Neural progenitor cell (in vitro differentiated cells): ENCODE data around the gene ESPNL. TPM values are rescaled to one million over a fixed set of nuclear protein-coding genes. Genes with fewer than 3 reads are reported as not detected.

Experiments used
- DNase-seq: peaks from one replicate; pipeline ENCODE4 v3.0.0-alpha.2; 2016; ENCODE audit warnings: low spot score
- H2AFZ ChIP-seq: fragments of 200-600 bp; sonication (generic); replicated peaks from 2 replicates; pipeline ENCODE4 v1.6.1; 2016; ENCODE audit warnings: antibody characterized with exemption
- H3F3A ChIP-seq: fragments of 200-600 bp; sonication (generic); 2 replicates; pipeline ENCODE4 v1.6.1; 2016; ENCODE audit warnings: antibody characterized with exemption, low read depth
- H3K27ac ChIP-seq: fragments of 200-600 bp; sonication (generic); 2 replicates; pipeline ENCODE4 v1.5.1; 2016; ENCODE audit warnings: mild to moderate bottlenecking
- H3K27me3 ChIP-seq: fragments of 200-600 bp; sonication (generic); 2 replicates; pipeline ENCODE4 v1.6.1; 2016; ENCODE audit warnings: mild to moderate bottlenecking, moderate library complexity
- H3K36me3 ChIP-seq: fragments of 200-600 bp; sonication (generic); 2 replicates; pipeline ENCODE4 v1.5.1; 2016
- H3K4me1 ChIP-seq: fragments of 200-600 bp; sonication (generic); 2 replicates; pipeline ENCODE4 v1.6.1; 2016; ENCODE audit warnings: mixed run types
- H3K4me2 ChIP-seq: fragments of 200-600 bp; sonication (generic); 2 replicates; pipeline ENCODE4 v1.6.1; 2016
- H3K4me3 ChIP-seq: fragments of 200-600 bp; sonication (generic); 2 replicates; pipeline ENCODE4 v1.5.1; 2016
- H3K79me2 ChIP-seq: fragments of 200-600 bp; sonication (generic); 2 replicates; pipeline ENCODE4 v1.6.1; 2016; ENCODE audit warnings: low read depth
- H3K9ac ChIP-seq: fragments of 200-600 bp; sonication (generic); 2 replicates; pipeline ENCODE4 v1.6.1; 2016
- H3K9me3 ChIP-seq: fragments of 200-600 bp; sonication (generic); 2 replicates; pipeline ENCODE4 v1.5.1; 2016; ENCODE audit warnings: low read depth
- H4K20me1 ChIP-seq: fragments of 200-600 bp; sonication (generic); 2 replicates; pipeline ENCODE4 v1.6.1; 2016; ENCODE audit warnings: low read depth
- H3K27ac Mint-ChIP-seq: 3 replicates; pipeline ENCODE4 v1.8.0; 2021; ENCODE audit warnings: mixed read lengths
- H3K27me3 Mint-ChIP-seq: 2 replicates; pipeline ENCODE4 v1.8.0; 2022; ENCODE audit warnings: low read depth, mild to moderate bottlenecking, inconsistent platforms, moderate library complexity, mixed read lengths; ENCODE audit not compliant: insufficient read depth
- H3K36me3 Mint-ChIP-seq: 3 replicates; pipeline ENCODE4 v1.8.0; 2021; ENCODE audit warnings: mixed read lengths
- H3K4me1 Mint-ChIP-seq: 3 replicates; pipeline ENCODE4 v1.8.0; 2021; ENCODE audit warnings: mixed read lengths
- H3K4me3 Mint-ChIP-seq: 3 replicates; pipeline ENCODE4 v1.8.0; 2021; ENCODE audit warnings: mild to moderate bottlenecking, moderate library complexity, mixed read lengths
- H3K9me3 Mint-ChIP-seq: 3 replicates; pipeline ENCODE4 v1.8.0; 2020; ENCODE audit warnings: mixed read lengths
- CTCF ChIP-seq: fragments of 200-600 bp; sonication (generic); IDR thresholded peaks from 2 replicates; pipeline ENCODE4 v1.5.1; 2017; ENCODE audit warnings: antibody characterized with exemption, mild to moderate bottlenecking
- EZH2 ChIP-seq: fragments of 200-600 bp; sonication (generic); IDR thresholded peaks from 2 replicates; pipeline ENCODE4 v1.6.1; 2017; ENCODE audit warnings: antibody characterized with exemption, mild to moderate bottlenecking, moderate library complexity
- EZH2phosphoT487 ChIP-seq: fragments of 200-600 bp; sonication (generic); IDR thresholded peaks from 2 replicates; pipeline ENCODE4 v1.6.1; 2017; ENCODE audit warnings: antibody characterized with exemption
- total RNA-seq: library from RNA; depleted of rRNA; stranded (reverse); fragments of >200 nt; gene quantifications from 2 replicates; pipeline ENCODE4 v1.2.3, GENCODE V29; 2015; ENCODE audit warnings: low replicate concordance

ESPNL gene
- total RNA-seq, 1 donor from 2014 or later, result 0.58 TPM

DNA sequence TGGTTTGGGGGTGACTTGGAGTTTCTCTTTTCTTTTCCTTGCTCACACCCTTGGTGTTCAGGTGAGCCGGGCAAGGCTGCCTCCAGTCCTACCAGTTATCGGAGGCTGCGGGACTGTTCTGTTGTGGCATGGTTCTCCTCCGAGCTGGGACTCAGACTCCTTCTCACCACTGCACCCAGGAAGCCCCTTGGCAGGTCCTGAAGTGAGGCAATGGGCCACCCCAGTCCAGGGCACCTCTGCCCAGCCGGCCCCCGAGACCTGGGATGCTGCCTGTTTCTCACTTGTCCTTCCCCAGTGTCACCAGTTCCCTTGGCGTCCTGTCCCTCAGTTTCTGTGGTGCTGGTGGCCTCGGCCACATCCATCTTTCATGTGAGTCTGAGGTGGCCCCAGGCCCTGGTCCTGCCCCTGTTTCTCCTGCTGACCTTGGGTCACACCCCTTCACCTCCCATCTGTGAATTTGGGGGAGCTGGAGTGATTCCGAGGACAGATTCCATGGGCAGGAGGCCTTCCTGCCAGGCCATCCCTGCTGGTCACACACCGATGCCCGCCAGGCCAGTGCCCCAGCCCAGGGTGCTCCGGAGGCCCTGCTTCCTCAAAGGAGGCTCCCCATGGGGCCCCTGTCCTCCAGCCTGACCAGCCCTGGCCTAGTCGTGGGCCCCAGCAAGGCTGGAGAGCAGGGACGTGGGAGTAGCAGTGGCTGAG is 31.8 kb downstream of the ESPNL start:
- no peak overlapping the region for H3K4me2 ChIP-seq
- no peak overlapping the region for H3K9ac ChIP-seq
- H2AFZ ChIP-seq, result no peak overlapping the region
- H3K79me2 ChIP-seq, result no peaks in the 10 kb centered on the region
- H3K4me1 ChIP-seq, result no peaks in the 10 kb centered on the region
- H3F3A ChIP-seq, result no peaks in the 10 kb centered on the region
- no peaks in the 10 kb centered on the region for H3K9me3 Mint-ChIP-seq
- DNase-seq, result no peak
- H3K4me3 ChIP-seq, result no peak overlapping the region
- H3K27ac Mint-ChIP-seq, result no peak overlapping the region
- no peak for TF ChIP-seq EZH2phosphoT487
- no peak for TF ChIP-seq CTCF
- no peak for TF ChIP-seq EZH2
- no peaks in the 10 kb centered on the region for H3K36me3 ChIP-seq
- no peak overlapping the region for H3K4me3 Mint-ChIP-seq
- H3K4me1 Mint-ChIP-seq, result no peaks in the 10 kb centered on the region
- H3K36me3 Mint-ChIP-seq, result no peaks in the 10 kb centered on the region
- no peaks in the 10 kb centered on the region for H3K9me3 ChIP-seq
- H4K20me1 ChIP-seq, result no peaks in the 10 kb centered on the region
- H3K27ac ChIP-seq, result no peak overlapping the region
- no peaks in the 10 kb centered on the region for H3K27me3 Mint-ChIP-seq
- no peaks in the 10 kb centered on the region for H3K27me3 ChIP-seq

DNA sequence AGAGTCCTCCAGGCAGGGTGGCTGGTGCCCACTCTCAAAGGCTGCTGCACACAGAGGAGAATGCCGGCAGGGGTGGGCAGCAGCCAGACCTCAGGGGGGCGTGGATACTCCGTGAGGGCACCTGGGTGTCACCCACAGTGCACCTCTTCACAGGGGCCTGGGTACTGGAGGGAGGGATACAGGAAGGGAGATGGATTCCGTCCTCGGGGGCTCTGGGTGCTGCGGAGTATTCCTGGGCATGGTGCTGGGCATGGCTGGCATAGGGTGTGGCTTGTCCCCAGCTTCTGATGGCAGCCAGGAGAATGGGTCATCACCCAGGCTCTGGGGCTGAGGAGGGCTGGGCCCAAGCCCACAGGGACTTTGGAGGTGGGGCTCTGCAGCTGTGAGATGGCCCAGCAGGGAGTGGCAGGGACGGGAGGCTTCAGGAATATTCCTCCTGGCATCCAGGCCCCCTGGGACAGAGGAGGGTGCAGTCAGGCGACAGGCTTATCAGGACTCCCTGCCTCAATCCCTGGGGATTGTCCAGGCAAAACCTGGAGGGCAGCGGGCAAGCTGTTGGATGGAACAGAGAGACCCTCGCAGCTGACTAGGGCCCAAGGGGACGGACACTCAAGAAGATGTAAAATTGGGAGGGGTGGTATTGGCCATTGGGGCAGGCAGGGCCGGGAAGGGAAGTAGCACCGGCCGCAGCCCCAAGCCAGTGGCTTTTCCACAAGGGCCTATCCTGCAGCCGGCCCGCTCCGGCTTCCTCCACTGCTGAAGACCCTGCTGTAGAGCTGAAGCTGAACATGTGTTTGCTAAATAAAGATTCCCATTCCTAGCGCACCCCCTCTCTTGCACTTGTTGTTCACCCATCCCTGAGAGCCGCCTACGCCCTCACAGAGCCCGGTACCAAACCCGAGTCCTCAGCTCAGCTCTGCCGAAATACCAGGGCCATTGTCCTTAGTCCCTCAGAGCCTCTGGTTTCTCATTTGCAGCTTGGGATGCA is 32.6 kb downstream of the ESPNL start:
- H3K4me2 ChIP-seq, result no peak overlapping the region
- Mint-ChIP-seq H3K9me3 (no peaks in the 10 kb centered on the region), H3K4me1 (no peaks in the 10 kb centered on the region), H3K36me3 (no peaks in the 10 kb centered on the region), H3K27me3 (no peaks in the 10 kb centered on the region), H3K27ac (peak overlapping the region; percentile 18), H3K4me3 (no peak overlapping the region)
- no peak overlapping the region for H2AFZ ChIP-seq
- H3K4me1 ChIP-seq, result no peaks in the 10 kb centered on the region
- no peaks in the 10 kb centered on the region for H3K79me2 ChIP-seq
- DNase-seq, result no peak
- no peak overlapping the region for H3K4me3 ChIP-seq
- no peaks in the 10 kb centered on the region for H3K9me3 ChIP-seq
- H3K9ac ChIP-seq, result no peak overlapping the region
- H3F3A ChIP-seq, result no peaks in the 10 kb centered on the region
- H3K36me3 ChIP-seq, result no peaks in the 10 kb centered on the region
- H3K27ac ChIP-seq, result no peak overlapping the region
- no peaks in the 10 kb centered on the region for H3K27me3 ChIP-seq
- no peaks in the 10 kb centered on the region for H4K20me1 ChIP-seq
- TF ChIP-seq CTCF (no peak), EZH2phosphoT487 (no peak), EZH2 (no peak)

DNA sequence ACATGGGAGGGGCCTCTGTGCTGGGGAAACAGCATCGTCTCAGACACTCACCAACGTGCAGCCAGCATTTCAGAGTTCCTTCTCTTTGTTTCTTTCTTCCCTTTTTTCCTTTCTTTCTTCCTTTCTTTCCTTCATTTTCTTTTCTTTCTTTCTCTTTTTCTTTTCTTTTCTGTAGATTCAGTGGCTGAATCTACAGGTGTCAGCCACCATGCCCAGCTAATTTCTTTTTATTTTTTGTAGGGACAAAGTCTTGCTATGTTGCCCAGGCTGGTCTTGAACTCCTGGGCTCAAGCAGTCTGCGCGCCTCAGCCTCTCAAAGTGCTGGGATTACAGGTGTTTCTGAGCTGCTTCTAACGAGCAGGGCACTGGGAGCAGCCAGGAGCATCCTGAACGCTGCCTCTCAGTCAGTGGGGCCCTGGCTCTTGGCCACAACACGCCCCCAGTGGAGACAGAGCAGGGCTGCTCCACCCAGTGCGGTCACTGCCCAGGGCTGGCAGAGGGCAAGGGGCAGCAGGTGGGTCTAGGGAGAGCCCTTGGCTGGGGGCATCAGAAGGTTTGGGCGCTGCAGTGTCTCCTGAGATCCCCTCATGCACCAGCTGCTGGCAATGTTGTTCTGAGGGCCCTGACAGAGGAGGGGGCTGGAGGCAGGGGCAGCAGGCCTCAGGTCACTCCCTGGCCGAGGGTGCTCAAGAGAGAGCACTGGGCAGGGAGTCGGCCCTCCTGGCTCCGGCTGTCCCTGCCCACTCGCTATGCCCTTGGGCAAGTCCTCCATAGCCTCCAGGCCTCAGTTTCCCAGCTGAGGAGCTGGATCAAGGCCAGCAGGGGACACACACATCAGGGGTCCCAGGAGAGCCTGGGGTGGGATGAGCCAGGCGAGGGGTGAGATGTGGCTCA is 33.6 kb downstream of the ESPNL start:
- H3K4me3 Mint-ChIP-seq, result no peak overlapping the region
- Histone ChIP-seq H3K79me2 (no peaks in the 10 kb centered on the region), H3K9ac (no peak overlapping the region), H3K4me3 (no peak overlapping the region), H3F3A (no peaks in the 10 kb centered on the region), H4K20me1 (no peaks in the 10 kb centered on the region), H3K4me2 (no peak overlapping the region), H3K9me3 (no peaks in the 10 kb centered on the region), H3K36me3 (no peaks in the 10 kb centered on the region), H3K4me1 (peaks cover 2% of the 10 kb centered on the region), H3K27me3 (no peaks in the 10 kb centered on the region), H3K27ac (no peak overlapping the region), H2AFZ (no peak overlapping the region)
- H3K36me3 Mint-ChIP-seq, result no peaks in the 10 kb centered on the region
- DNase-seq, result no peak
- TF ChIP-seq CTCF, result peak; percentile 28
- TF ChIP-seq EZH2, result no peak
- no peak for TF ChIP-seq EZH2phosphoT487
- H3K9me3 Mint-ChIP-seq, result no peaks in the 10 kb centered on the region
- no peaks in the 10 kb centered on the region for H3K27me3 Mint-ChIP-seq
- H3K4me1 Mint-ChIP-seq, result no peaks in the 10 kb centered on the region
- peak overlapping the region; percentile 18 for H3K27ac Mint-ChIP-seq
